GM19452 (cell line): Measurements from ENCODE around the gene MZF1.
A peak's percentile ranks its signal among the peaks of the same experiment; 100 is the strongest.

ENCODE experiments used
- ATAC-seq: cut with Tn5 transposase; IDR thresholded peaks from one replicate; pipeline ENCODE4 v1.9.1; 2021; ENCODE audit not compliant: unreplicated experiment

Gene MZF1

GRCh38 chr19:58556622-58557220, 16.4 kb downstream of the MZF1 start:
- ATAC-seq: no peak

GRCh38 chr19:58555920-58556621, 17.1 kb downstream of the MZF1 start:
- no peak for ATAC-seq

GRCh38 chr19:58555369-58555885, 17.7 kb downstream of the MZF1 start:
- no peak for ATAC-seq

- peak; percentile 27 for ATAC-seq
Measured at GRCh38 chr19:58554494-58555368, 18.4 kb downstream of the MZF1 start, which contains the start of gene CHMP2A. Gene CHMP2A (minus strand): TSS chr19:58555105. CDS start chr19:58554212, 893 bp downstream.

- no peak for ATAC-seq
Measured at GRCh38 chr19:58553799-58554493, 19.2 kb downstream of the MZF1 start.

- ATAC-seq: no peak
Measured at GRCh38 chr19:58552655-58553054, 20.5 kb downstream of the MZF1 start.

- ATAC-seq: no peak
Measured at GRCh38 chr19:58551577-58552471, 21.3 kb downstream of the MZF1 start.

GRCh38 chr19:58551123-58551497, 22.0 kb downstream of the MZF1 start:
- no peak for ATAC-seq

- ATAC-seq: no peak
Measured at GRCh38 chr19:58550362-58551122, 22.6 kb downstream of the MZF1 start.

GRCh38 chr19:58549664-58550361, 23.3 kb downstream of the MZF1 start:
- no peak for ATAC-seq

- no peak for ATAC-seq
Measured at GRCh38 chr19:58548859-58549663, 24.1 kb downstream of the MZF1 start.

GRCh38 chr19:58547323-58548312, 25.5 kb downstream of the MZF1 start:
- no peak for ATAC-seq

- no peak for ATAC-seq
Measured at GRCh38 chr19:58546019-58546530, 27.1 kb downstream of the MZF1 start.

GRCh38 chr19:58545286-58546018, 27.7 kb downstream of the MZF1 start:
- ATAC-seq: no peak

GRCh38 chr19:58544591-58545285, 28.4 kb downstream of the MZF1 start:
- ATAC-seq: peak; percentile 47
